Vagina (tissue), 2 donors: ENCODE measurements around the gene ATPAF2.

ENCODE experiments used
- POLR2A ChIP-seq, 2 donors: fragments of 450-650 bp; IDR thresholded peaks; one replicate each; pipeline ENCODE4 v1.6.1; 2017; ENCODE audit warnings: antibody characterized with exemption in 2 of 2, mild to moderate bottlenecking in 2 of 2, moderate library complexity in 2 of 2
- POLR2AphosphoS5 ChIP-seq, 2 donors: sonication (generic); formaldehyde crosslinking; IDR thresholded peaks; one replicate each; pipeline ENCODE4 v1.9.0; 2017; ENCODE audit warnings: antibody characterized with exemption in 2 of 2, mild to moderate bottlenecking in 2 of 2, low read depth in 1 of 2; ENCODE audit not compliant: insufficient read depth in 1 of 2
- TF ChIP-seq, protein P1 (sequence below), 3 experiments: fragments of 450-650 bp in 2 of 3; fragments of 200-600 bp in 1 of 3; sonication (generic) in 1 of 3; IDR thresholded peaks; one replicate each; pipeline ENCODE4 v1.5.1; 2017 to 2019; ENCODE audit warnings: antibody characterized with exemption in 3 of 3, mild to moderate bottlenecking in 2 of 3, moderate library complexity in 2 of 3

GRCh38 chr17:17987901-17988300, 51.1 kb downstream of the ATPAF2 start:
- TF ChIP-seq, protein P1, sequence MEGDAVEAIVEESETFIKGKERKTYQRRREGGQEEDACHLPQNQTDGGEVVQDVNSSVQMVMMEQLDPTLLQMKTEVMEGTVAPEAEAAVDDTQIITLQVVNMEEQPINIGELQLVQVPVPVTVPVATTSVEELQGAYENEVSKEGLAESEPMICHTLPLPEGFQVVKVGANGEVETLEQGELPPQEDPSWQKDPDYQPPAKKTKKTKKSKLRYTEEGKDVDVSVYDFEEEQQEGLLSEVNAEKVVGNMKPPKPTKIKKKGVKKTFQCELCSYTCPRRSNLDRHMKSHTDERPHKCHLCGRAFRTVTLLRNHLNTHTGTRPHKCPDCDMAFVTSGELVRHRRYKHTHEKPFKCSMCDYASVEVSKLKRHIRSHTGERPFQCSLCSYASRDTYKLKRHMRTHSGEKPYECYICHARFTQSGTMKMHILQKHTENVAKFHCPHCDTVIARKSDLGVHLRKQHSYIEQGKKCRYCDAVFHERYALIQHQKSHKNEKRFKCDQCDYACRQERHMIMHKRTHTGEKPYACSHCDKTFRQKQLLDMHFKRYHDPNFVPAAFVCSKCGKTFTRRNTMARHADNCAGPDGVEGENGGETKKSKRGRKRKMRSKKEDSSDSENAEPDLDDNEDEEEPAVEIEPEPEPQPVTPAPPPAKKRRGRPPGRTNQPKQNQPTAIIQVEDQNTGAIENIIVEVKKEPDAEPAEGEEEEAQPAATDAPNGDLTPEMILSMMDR (IDR thresholded peaks at IDR 0.05) = no peak
- no peak for TF ChIP-seq POLR2A (IDR thresholded peaks at IDR 0.05)
- no peak for TF ChIP-seq POLR2AphosphoS5 (IDR thresholded peaks at IDR 0.05; ENCODE audit: insufficient read depth in 1 of 2, low read depth in 1 of 2)
